ENCODE results near the gene GCDH.

GRCh38 chr19:12913851-12914690 lies 23.1 kb downstream of the GCDH start:
- no peak for TF ChIP-seq POLR2A (IDR thresholded peaks at IDR 0.05)
- no peak for TF ChIP-seq CTCF (IDR thresholded peaks at IDR 0.05)
